Nephron (organoid): ENCODE measurements around the gene GNGT2.

Source experiments
- H3K27ac Mint-ChIP-seq, 3 experiments: 2 replicates each; pipeline ENCODE4 v1.8.0; 2020; ENCODE audit warnings: mixed read lengths in 3 of 3, mild to moderate bottlenecking in 2 of 3, moderate library complexity in 1 of 3
- H3K27me3 Mint-ChIP-seq: 2 replicates; pipeline ENCODE4 v1.8.0; 2021; ENCODE audit warnings: low read depth, mild to moderate bottlenecking, moderate library complexity, mixed read lengths
- H3K36me3 Mint-ChIP-seq: 2 replicates; pipeline ENCODE4 v1.8.0; 2020; ENCODE audit warnings: low read depth, mixed read lengths
- H3K4me1 Mint-ChIP-seq: 2 replicates; pipeline ENCODE4 v1.8.0; 2020; ENCODE audit warnings: mixed read lengths
- H3K4me3 Mint-ChIP-seq, 3 experiments: 2 replicates each; pipeline ENCODE4 v1.8.0; 2020; ENCODE audit warnings: mild to moderate bottlenecking in 3 of 3, mixed read lengths in 3 of 3, moderate library complexity in 2 of 3
- H3K9me3 Mint-ChIP-seq: 2 replicates; pipeline ENCODE4 v1.8.0; 2020; ENCODE audit warnings: mixed read lengths
- CTCF ChIP-seq, 3 experiments: fragments of 200-600 bp; sonication (generic); IDR thresholded peaks; one replicate each; pipeline ENCODE4 v1.5.0; 2021; ENCODE audit warnings: antibody characterized with exemption in 3 of 3; ENCODE audit not compliant: unreplicated experiment in 3 of 3

Gene GNGT2

GRCh38 chr17:49196520-49196919, 13.9 kb downstream of the GNGT2 start:
- H3K27ac Mint-ChIP-seq: no peak overlapping the region
- no peak overlapping the region for H3K4me3 Mint-ChIP-seq
- no peak for TF ChIP-seq CTCF (IDR thresholded peaks at IDR 0.05; ENCODE audit: unreplicated experiment in 3 of 3)
- no peaks in the 10 kb centered on the region for H3K4me1 Mint-ChIP-seq
- H3K27me3 Mint-ChIP-seq: peaks cover 4% of the 10 kb centered on the region
- no peaks in the 10 kb centered on the region for H3K36me3 Mint-ChIP-seq
- H3K9me3 Mint-ChIP-seq: no peaks in the 10 kb centered on the region

- TF ChIP-seq CTCF (IDR thresholded peaks at IDR 0.05; ENCODE audit: unreplicated experiment in 3 of 3): no peak
- Mint-ChIP-seq H3K4me3 (no peak overlapping the region), H3K27me3 (peaks cover 4% of the 10 kb centered on the region), H3K9me3 (no peaks in the 10 kb centered on the region), H3K27ac (no peak overlapping the region), H3K36me3 (no peaks in the 10 kb centered on the region), H3K4me1 (no peaks in the 10 kb centered on the region)
These were observed 14.6 kb downstream of the GNGT2 start for GRCh38 chr17:49195751-49196150.

GRCh38 chr17:49194297-49194607, 16.1 kb downstream of the GNGT2 start:
- H3K27me3 Mint-ChIP-seq: peaks cover 4% of the 10 kb centered on the region

GRCh38 chr17:49193513-49194296, 16.7 kb downstream of the GNGT2 start:
- H3K9me3 Mint-ChIP-seq: no peaks in the 10 kb centered on the region
- H3K36me3 Mint-ChIP-seq: no peaks in the 10 kb centered on the region
- H3K4me1 Mint-ChIP-seq: no peaks in the 10 kb centered on the region
- H3K4me3 Mint-ChIP-seq: peak overlapping the region; percentile 88 to 95 (median 94)
- H3K27ac Mint-ChIP-seq: peak overlapping the region; percentile 98 to 100 (median 99)
- no peak for TF ChIP-seq CTCF (IDR thresholded peaks at IDR 0.05; ENCODE audit: unreplicated experiment in 3 of 3)
- peaks cover 4% of the 10 kb centered on the region for H3K27me3 Mint-ChIP-seq

More at GRCh38 chr17:49194297-49194607, 16.1 kb downstream of the GNGT2 start:
- TF ChIP-seq CTCF (IDR thresholded peaks at IDR 0.05; ENCODE audit: unreplicated experiment in 3 of 3): no peak
- H3K27ac Mint-ChIP-seq: peak overlapping the region; percentile 98 to 100 (median 99)
- no peaks in the 10 kb centered on the region for H3K4me1 Mint-ChIP-seq
- peak overlapping the region; percentile 88 to 95 (median 94) for H3K4me3 Mint-ChIP-seq
- H3K9me3 Mint-ChIP-seq: no peaks in the 10 kb centered on the region
- no peaks in the 10 kb centered on the region for H3K36me3 Mint-ChIP-seq

GRCh38 chr17:49191917-49192741, 18.2 kb downstream of the GNGT2 start:
- Mint-ChIP-seq H3K9me3 (no peaks in the 10 kb centered on the region), H3K4me1 (no peaks in the 10 kb centered on the region), H3K36me3 (no peaks in the 10 kb centered on the region), H3K27me3 (peaks cover 4% of the 10 kb centered on the region), H3K27ac (peak overlapping the region; percentile 98 to 100 (median 99)), H3K4me3 (peak overlapping the region; percentile 88 to 95 (median 94))
- TF ChIP-seq CTCF (IDR thresholded peaks at IDR 0.05; ENCODE audit: unreplicated experiment in 3 of 3): peak; percentile 26 to 40 (median 35)
